ENCODE data around the gene PEA15. TPM values are rescaled to one million over a fixed set of nuclear protein-coding genes. Genes with fewer than 3 reads are reported as not detected.

Gene PEA15
- total RNA-seq, 1 donor from 2014 or later, result 37.4 TPM

GRCh38 chr1:160239582-160240299, 34.6 kb downstream of the PEA15 start:
- H3K4me1 Mint-ChIP-seq, result peaks cover 1% of the 10 kb centered on the region
- H3K27me3 Mint-ChIP-seq (ENCODE audit: low read depth), result no peaks in the 10 kb centered on the region
- peaks cover 40% of the 10 kb centered on the region for H3K36me3 Mint-ChIP-seq
- no peak for TF ChIP-seq CTCF (IDR thresholded peaks at IDR 0.05; ENCODE audit: unreplicated experiment)
- DNase-seq (ENCODE audit: low spot score in 2 of 2, unreplicated experiment in 2 of 2), result no peak
- H3K4me3 Mint-ChIP-seq, result no peak overlapping the region
- no peaks in the 10 kb centered on the region for H3K9me3 Mint-ChIP-seq
- H3K27ac Mint-ChIP-seq, result peak overlapping the region; percentile 56

GRCh38 chr1:160243767-160244166, 38.6 kb downstream of the PEA15 start:
- Mint-ChIP-seq H3K27me3 (ENCODE audit: low read depth) (no peaks in the 10 kb centered on the region), H3K9me3 (no peaks in the 10 kb centered on the region), H3K4me1 (peaks cover 23% of the 10 kb centered on the region), H3K4me3 (no peak overlapping the region), H3K36me3 (peaks cover 27% of the 10 kb centered on the region), H3K27ac (no peak overlapping the region)
- TF ChIP-seq CTCF (IDR thresholded peaks at IDR 0.05; ENCODE audit: unreplicated experiment), result no peak
- no peak for DNase-seq (ENCODE audit: low spot score in 2 of 2, unreplicated experiment in 2 of 2)

DNA sequence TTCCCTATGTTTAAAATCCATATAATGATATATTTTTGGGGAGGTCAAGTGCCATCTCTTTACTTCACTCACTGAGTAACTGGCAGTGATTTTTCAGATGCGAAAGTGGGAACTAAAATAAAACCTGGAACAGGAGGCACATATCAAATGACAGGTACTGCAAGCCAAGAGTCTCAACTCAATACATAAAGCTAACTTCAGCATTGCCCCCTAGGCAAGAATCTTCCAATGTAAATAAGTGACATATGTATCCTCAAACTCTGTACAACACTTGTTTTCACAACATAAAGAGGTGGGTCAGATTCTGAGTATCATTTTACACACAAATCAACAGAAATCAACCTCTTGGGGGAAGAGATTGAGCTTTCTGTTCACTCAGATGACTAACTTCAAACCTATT, 39.0 kb downstream of the PEA15 start:
- no peak for TF ChIP-seq CTCF (IDR thresholded peaks at IDR 0.05; ENCODE audit: unreplicated experiment)
- H3K9me3 Mint-ChIP-seq, result no peaks in the 10 kb centered on the region
- no peaks in the 10 kb centered on the region for H3K27me3 Mint-ChIP-seq (ENCODE audit: low read depth)
- no peak overlapping the region for H3K4me3 Mint-ChIP-seq
- H3K4me1 Mint-ChIP-seq, result peaks cover 23% of the 10 kb centered on the region
- no peak for DNase-seq (ENCODE audit: low spot score in 2 of 2, unreplicated experiment in 2 of 2)
- peaks cover 23% of the 10 kb centered on the region for H3K36me3 Mint-ChIP-seq
- H3K27ac Mint-ChIP-seq, result no peak overlapping the region

DNA sequence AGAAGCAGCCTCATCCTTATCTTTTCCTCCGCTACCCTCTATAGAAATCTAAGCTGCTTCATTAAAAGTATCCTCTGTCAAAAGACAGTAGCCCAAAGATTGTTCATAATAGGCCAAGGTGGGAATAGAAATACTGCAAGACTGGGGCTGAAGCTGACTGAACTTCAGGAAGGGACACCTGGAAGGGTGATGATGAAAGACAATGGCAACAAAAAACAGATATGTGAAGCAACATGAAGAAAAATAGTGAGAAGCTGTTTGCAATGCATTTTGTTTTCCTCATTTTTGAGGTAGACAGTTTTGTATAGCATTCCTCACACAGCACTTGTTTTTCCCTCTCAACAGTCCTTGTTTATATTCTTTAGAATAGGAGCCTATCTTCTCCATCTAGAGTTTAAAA, 40.2 kb downstream of the PEA15 start:
- Mint-ChIP-seq H3K27me3 (ENCODE audit: low read depth) (no peaks in the 10 kb centered on the region), H3K4me1 (peaks cover 23% of the 10 kb centered on the region), H3K36me3 (peaks cover 19% of the 10 kb centered on the region), H3K4me3 (no peak overlapping the region), H3K9me3 (no peaks in the 10 kb centered on the region), H3K27ac (peak overlapping the region; percentile 79)
- no peak for DNase-seq (ENCODE audit: low spot score in 2 of 2, unreplicated experiment in 2 of 2)
- no peak for TF ChIP-seq CTCF (IDR thresholded peaks at IDR 0.05; ENCODE audit: unreplicated experiment)

DNA sequence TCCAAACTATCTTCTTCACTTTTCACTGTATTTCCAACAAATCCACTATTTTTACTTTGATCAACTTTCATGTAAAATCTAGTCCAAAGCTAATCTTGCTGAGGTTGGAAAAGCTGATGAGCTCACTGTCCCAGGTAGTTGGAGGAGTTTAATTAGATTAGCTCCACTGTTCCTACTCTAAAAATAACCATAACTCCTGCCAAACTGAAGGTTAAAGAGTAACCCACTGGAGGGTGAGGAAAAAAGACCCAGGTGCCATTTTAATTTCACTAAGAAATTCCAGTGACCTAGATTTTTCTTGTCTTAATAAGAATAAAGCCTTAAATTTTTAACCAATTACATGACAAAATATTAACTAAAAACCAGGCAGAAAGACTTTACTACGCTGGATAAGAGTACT, 41.9 kb downstream of the PEA15 start:
- DNase-seq (ENCODE audit: low spot score in 2 of 2, unreplicated experiment in 2 of 2), result no peak
- TF ChIP-seq CTCF (IDR thresholded peaks at IDR 0.05; ENCODE audit: unreplicated experiment), result no peak
- H3K27ac Mint-ChIP-seq, result peak overlapping the region; percentile 70
- H3K4me1 Mint-ChIP-seq, result peaks cover 30% of the 10 kb centered on the region
- H3K36me3 Mint-ChIP-seq, result peaks cover 14% of the 10 kb centered on the region
- no peaks in the 10 kb centered on the region for H3K9me3 Mint-ChIP-seq
- no peak overlapping the region for H3K4me3 Mint-ChIP-seq
- no peaks in the 10 kb centered on the region for H3K27me3 Mint-ChIP-seq (ENCODE audit: low read depth)
